Measurements from ENCODE around the gene KIR2DL4.
"Not testable (repeated sequence)": the region's sequence is repeated elsewhere in the genome, so short reads cannot be mapped to it uniquely, and the experiment has no call there.

Gene KIR2DL4

GRCh38 chr19:54804571-54804970, 1.2 kb downstream of the KIR2DL4 start:
- H3K4me1 ChIP-seq: peaks cover 0 to 3% (median 0%) of the 10 kb centered on the region in 10 experiments; a peak in 1 of 20 replicates
- H3K4me3 ChIP-seq: no peak overlapping the region
- H3K9ac ChIP-seq: no peak overlapping the region
- no peaks in the 10 kb centered on the region for H3K36me3 ChIP-seq
- H3K4me2 ChIP-seq: no peak overlapping the region
- no peaks in the 10 kb centered on the region for H3K27me3 ChIP-seq
- H3K27ac ChIP-seq: no peak overlapping the region
- H3K9me3 ChIP-seq (replicated peaks in 1 of 11): peaks cover 5 to 37% (median 8%) of the 10 kb centered on the region in 11 experiments; a peak in 17 of 22 replicates
- TF ChIP-seq Cebpa-rat (IDR thresholded peaks at IDR 0.05): no peak
- no peaks in the 10 kb centered on the region for H4K20me1 ChIP-seq

GRCh38 chr19:54805665-54806515, 2.5 kb downstream of the KIR2DL4 start:
- Histone ChIP-seq H3K4me2 (no peak overlapping the region), H4K20me1 (no peaks in the 10 kb centered on the region), H3K27ac (no peak overlapping the region), H3K9ac (no peak overlapping the region), H3K27me3 (no peaks in the 10 kb centered on the region), H3K9me3 (replicated peaks in 1 of 11) (peaks cover 2 to 43% (median 15%) of the 10 kb centered on the region in 11 experiments; a peak in 20 of 22 replicates), H3K36me3 (no peaks in the 10 kb centered on the region), H3K4me3 (no peak overlapping the region), H3K4me1 (peaks cover 0 to 3% (median 0%) of the 10 kb centered on the region in 10 experiments; a peak in 1 of 20 replicates)
- no peak for TF ChIP-seq Cebpa-rat (IDR thresholded peaks at IDR 0.05)

GRCh38 chr19:54806516-54806838, 3.1 kb downstream of the KIR2DL4 start:
- H3K4me1 ChIP-seq: peaks cover 0 to 3% (median 0%) of the 10 kb centered on the region in 10 experiments; a peak in 1 of 20 replicates
- no peak overlapping the region for H3K4me2 ChIP-seq
- H3K27ac ChIP-seq: no peak overlapping the region
- H3K4me3 ChIP-seq: no peak overlapping the region
- H3K36me3 ChIP-seq: no peaks in the 10 kb centered on the region
- H4K20me1 ChIP-seq: no peaks in the 10 kb centered on the region
- H3K9ac ChIP-seq: no peak overlapping the region
- TF ChIP-seq Cebpa-rat (IDR thresholded peaks at IDR 0.05): no peak
- H3K27me3 ChIP-seq: no peaks in the 10 kb centered on the region
- peaks cover 8 to 49% (median 21%) of the 10 kb centered on the region in 11 experiments for H3K9me3 ChIP-seq (replicated peaks in 1 of 11)

GRCh38 chr19:54814571-54814970, 11.2 kb downstream of the KIR2DL4 start:
- H4K20me1 ChIP-seq, H3K4me2 ChIP-seq, H3K27me3 ChIP-seq, H3K4me3 ChIP-seq, H3K27ac ChIP-seq, H3K36me3 ChIP-seq, H3K9ac ChIP-seq: not testable (repeated sequence)
- Histone ChIP-seq H3K9me3 (replicated peaks in 1 of 11) (peaks cover 22 to 37% (median 30%) of the 10 kb centered on the region in 11 experiments), H3K4me1 (peaks cover 0 to 10% (median 6%) of the 10 kb centered on the region in 10 experiments; a peak in 10 of 20 replicates)

- not testable (repeated sequence) for H3K4me3 ChIP-seq, H3K4me2 ChIP-seq, H3K9ac ChIP-seq, H4K20me1 ChIP-seq, H3K27ac ChIP-seq, H3K27me3 ChIP-seq, H3K36me3 ChIP-seq
- Histone ChIP-seq H3K9me3 (replicated peaks in 1 of 11) (peaks cover 14 to 20% (median 16%) of the 10 kb centered on the region in 11 experiments), H3K4me1 (peaks cover 0 to 10% (median 6%) of the 10 kb centered on the region in 10 experiments; a peak in 10 of 20 replicates)
Observed at GRCh38 chr19:54816251-54816650, 12.8 kb downstream of the KIR2DL4 start, which contains the start of gene KIR3DL1. Gene KIR3DL1 (plus strand): TSS chr19:54816468.

GRCh38 chr19:54817670-54818536, 14.5 kb downstream of the KIR2DL4 start:
- H3K9me3 ChIP-seq (replicated peaks in 1 of 11): peaks cover 0 to 3% (median 0%) of the 10 kb centered on the region in 11 experiments; a peak in 7 of 22 replicates
- no peaks in the 10 kb centered on the region for H3K36me3 ChIP-seq
- no peak overlapping the region for H3K4me3 ChIP-seq
- no peak overlapping the region for H3K4me2 ChIP-seq
- no peak for TF ChIP-seq Cebpa-rat (IDR thresholded peaks at IDR 0.05)
- H4K20me1 ChIP-seq: no peaks in the 10 kb centered on the region
- no peak overlapping the region for H3K9ac ChIP-seq
- no peaks in the 10 kb centered on the region for H3K27me3 ChIP-seq
- no peak overlapping the region for H3K27ac ChIP-seq
- H3K4me1 ChIP-seq: peaks cover 0 to 6% (median 0%) of the 10 kb centered on the region in 10 experiments; a peak in 8 of 20 replicates

GRCh38 chr19:54824416-54824815, 21.0 kb downstream of the KIR2DL4 start:
- not testable (repeated sequence) for H3K4me3 ChIP-seq; H3K9me3 ChIP-seq (replicated peaks in 1 of 11); H3K4me2 ChIP-seq; H4K20me1 ChIP-seq; H3K27me3 ChIP-seq; H3K9ac ChIP-seq; H3K27ac ChIP-seq; H3K4me1 ChIP-seq; H3K36me3 ChIP-seq

GRCh38 chr19:54825326-54825725, 21.9 kb downstream of the KIR2DL4 start:
- H3K9me3 ChIP-seq (replicated peaks in 1 of 11); H3K4me1 ChIP-seq; H3K4me3 ChIP-seq; H3K4me2 ChIP-seq; H4K20me1 ChIP-seq; H3K36me3 ChIP-seq; H3K27me3 ChIP-seq; H3K27ac ChIP-seq; H3K9ac ChIP-seq: not testable (repeated sequence)

- not testable (repeated sequence) for H4K20me1 ChIP-seq; H3K9ac ChIP-seq; H3K9me3 ChIP-seq (replicated peaks in 1 of 11); H3K4me1 ChIP-seq; H3K4me3 ChIP-seq; H3K36me3 ChIP-seq; H3K4me2 ChIP-seq; H3K27ac ChIP-seq; H3K27me3 ChIP-seq
Observed at GRCh38 chr19:54828064-54828463, 24.7 kb downstream of the KIR2DL4 start.

GRCh38 chr19:54832496-54832895, 29.1 kb downstream of the KIR2DL4 start, which contains the start of gene KIR2DS4:
Gene KIR2DS4 (plus strand): TSS chr19:54832676.
- H3K9ac ChIP-seq; H3K4me2 ChIP-seq; H3K4me3 ChIP-seq; H3K27ac ChIP-seq; H3K4me1 ChIP-seq; H3K27me3 ChIP-seq; H3K36me3 ChIP-seq; H3K9me3 ChIP-seq (replicated peaks in 1 of 11); H4K20me1 ChIP-seq: not testable (repeated sequence)

GRCh38 chr19:54835126-54835525, 31.7 kb downstream of the KIR2DL4 start:
- not testable (repeated sequence) for H3K9ac ChIP-seq; H3K27ac ChIP-seq; H3K36me3 ChIP-seq; H4K20me1 ChIP-seq; H3K9me3 ChIP-seq (replicated peaks in 1 of 11); H3K4me2 ChIP-seq; H3K4me3 ChIP-seq; H3K4me1 ChIP-seq; H3K27me3 ChIP-seq

- not testable (repeated sequence) for H3K4me1 ChIP-seq; H3K27me3 ChIP-seq; H3K36me3 ChIP-seq; H3K4me2 ChIP-seq; H3K9me3 ChIP-seq (replicated peaks in 1 of 11); H3K27ac ChIP-seq; H3K9ac ChIP-seq; H4K20me1 ChIP-seq; H3K4me3 ChIP-seq
Observed at GRCh38 chr19:54837522-54837921, 34.1 kb downstream of the KIR2DL4 start.

GRCh38 chr19:54843171-54843570, 39.8 kb downstream of the KIR2DL4 start:
- H3K4me1 ChIP-seq, H3K27me3 ChIP-seq, H4K20me1 ChIP-seq, H3K4me3 ChIP-seq, H3K9ac ChIP-seq, H3K4me2 ChIP-seq, H3K36me3 ChIP-seq, H3K27ac ChIP-seq: not testable (repeated sequence)
- H3K9me3 ChIP-seq (replicated peaks in 1 of 11): peaks cover 9 to 22% (median 19%) of the 10 kb centered on the region in 11 experiments; a peak in 19 of 22 replicates
